ENCODE data around the gene NCEH1. TPM values are rescaled to one million over a fixed set of nuclear protein-coding genes. Genes with fewer than 3 reads are reported as not detected.

The NCEH1 gene
- total RNA-seq, 2 donors from 2014 or later = 9.1 to 12.7 TPM

- intact Hi-C loops (cut with DNase I) = no loop called here
- Histone ChIP-seq H3K27ac (peak overlapping the region; percentile 63 to 70), H3K9me3 (no peaks in the 10 kb centered on the region), H3K27me3 (replicated peaks; ENCODE audit: insufficient read depth) (no peaks in the 10 kb centered on the region), H3K4me3 (no peak overlapping the region), H3K4me1 (replicated peaks) (peaks cover 7% of the 10 kb centered on the region), H3K36me3 (no peaks in the 10 kb centered on the region)
- TF ChIP-seq POLR2AphosphoS5 (IDR thresholded peaks at IDR 0.05) = peak; percentile 60
- no peak for TF ChIP-seq POLR2A (IDR thresholded peaks at IDR 0.05)
- TF ChIP-seq, protein P1, sequence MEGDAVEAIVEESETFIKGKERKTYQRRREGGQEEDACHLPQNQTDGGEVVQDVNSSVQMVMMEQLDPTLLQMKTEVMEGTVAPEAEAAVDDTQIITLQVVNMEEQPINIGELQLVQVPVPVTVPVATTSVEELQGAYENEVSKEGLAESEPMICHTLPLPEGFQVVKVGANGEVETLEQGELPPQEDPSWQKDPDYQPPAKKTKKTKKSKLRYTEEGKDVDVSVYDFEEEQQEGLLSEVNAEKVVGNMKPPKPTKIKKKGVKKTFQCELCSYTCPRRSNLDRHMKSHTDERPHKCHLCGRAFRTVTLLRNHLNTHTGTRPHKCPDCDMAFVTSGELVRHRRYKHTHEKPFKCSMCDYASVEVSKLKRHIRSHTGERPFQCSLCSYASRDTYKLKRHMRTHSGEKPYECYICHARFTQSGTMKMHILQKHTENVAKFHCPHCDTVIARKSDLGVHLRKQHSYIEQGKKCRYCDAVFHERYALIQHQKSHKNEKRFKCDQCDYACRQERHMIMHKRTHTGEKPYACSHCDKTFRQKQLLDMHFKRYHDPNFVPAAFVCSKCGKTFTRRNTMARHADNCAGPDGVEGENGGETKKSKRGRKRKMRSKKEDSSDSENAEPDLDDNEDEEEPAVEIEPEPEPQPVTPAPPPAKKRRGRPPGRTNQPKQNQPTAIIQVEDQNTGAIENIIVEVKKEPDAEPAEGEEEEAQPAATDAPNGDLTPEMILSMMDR (IDR thresholded peaks at IDR 0.05) = peak; percentile 36 to 65 (median 57)
- 33% methylated on average over 10 of the region's 10 CpGs for WGBS
- DNase-seq (ENCODE audit: low spot score) = peak; percentile 70
Observed at GRCh38 chr3:172622916-172623700, 87.8 kb downstream of the NCEH1 start.

GRCh38 chr3:172622156-172622555 lies 88.7 kb downstream of the NCEH1 start:
- WGBS = 31% methylated on average over 2 of the region's 2 CpGs
- TF ChIP-seq, protein P1 (IDR thresholded peaks at IDR 0.05) = no peak
- TF ChIP-seq POLR2A (IDR thresholded peaks at IDR 0.05) (no peak), POLR2AphosphoS5 (IDR thresholded peaks at IDR 0.05) (no peak)

DNA sequence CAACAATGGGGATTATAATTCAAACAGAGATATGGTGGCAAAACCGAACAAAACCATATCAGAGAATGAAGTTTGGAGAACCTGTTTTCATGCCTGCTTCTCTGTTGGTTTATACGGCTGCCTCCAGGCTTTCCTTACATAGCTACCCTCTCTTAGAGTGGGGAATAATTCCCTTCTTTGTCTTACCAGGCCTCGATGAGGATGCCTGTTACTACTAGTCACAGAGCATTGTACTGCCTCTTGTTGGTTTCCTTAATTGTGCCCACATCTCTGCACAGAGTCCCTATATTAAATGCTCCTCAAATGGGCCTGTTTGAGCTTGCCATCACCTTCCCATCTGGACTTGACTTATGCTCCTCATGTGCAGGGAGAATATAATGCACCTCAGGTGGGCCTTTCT lies 92.9 kb downstream of the NCEH1 start:
- H3K27me3 ChIP-seq (replicated peaks; ENCODE audit: insufficient read depth) = no peaks in the 10 kb centered on the region
- no peak for DNase-seq (ENCODE audit: low spot score)
- intact Hi-C loops (cut with DNase I) = no loop called here
- no peak overlapping the region for H3K27ac ChIP-seq
- no peak overlapping the region for H3K4me3 ChIP-seq
- H3K4me1 ChIP-seq (replicated peaks) = peaks cover 10% of the 10 kb centered on the region
- WGBS = 69% methylated on average over 3 of the region's 3 CpGs
- no peaks in the 10 kb centered on the region for H3K9me3 ChIP-seq
- TF ChIP-seq, protein P1 (IDR thresholded peaks at IDR 0.05) = no peak
- no peak for TF ChIP-seq POLR2AphosphoS5 (IDR thresholded peaks at IDR 0.05)
- no peak for TF ChIP-seq POLR2A (IDR thresholded peaks at IDR 0.05)
- H3K36me3 ChIP-seq = no peaks in the 10 kb centered on the region

More at GRCh38 chr3:172622156-172622555, 88.7 kb downstream of the NCEH1 start:
- H3K4me1 ChIP-seq (replicated peaks) = peaks cover 7% of the 10 kb centered on the region
- peak overlapping the region; percentile 63 to 70 for H3K27ac ChIP-seq
- H3K36me3 ChIP-seq = no peaks in the 10 kb centered on the region
- DNase-seq (ENCODE audit: low spot score) = no peak
- H3K27me3 ChIP-seq (replicated peaks; ENCODE audit: insufficient read depth) = no peaks in the 10 kb centered on the region
- H3K9me3 ChIP-seq = no peaks in the 10 kb centered on the region
- intact Hi-C loops (cut with DNase I) = no loop called here
- no peak overlapping the region for H3K4me3 ChIP-seq

DNA sequence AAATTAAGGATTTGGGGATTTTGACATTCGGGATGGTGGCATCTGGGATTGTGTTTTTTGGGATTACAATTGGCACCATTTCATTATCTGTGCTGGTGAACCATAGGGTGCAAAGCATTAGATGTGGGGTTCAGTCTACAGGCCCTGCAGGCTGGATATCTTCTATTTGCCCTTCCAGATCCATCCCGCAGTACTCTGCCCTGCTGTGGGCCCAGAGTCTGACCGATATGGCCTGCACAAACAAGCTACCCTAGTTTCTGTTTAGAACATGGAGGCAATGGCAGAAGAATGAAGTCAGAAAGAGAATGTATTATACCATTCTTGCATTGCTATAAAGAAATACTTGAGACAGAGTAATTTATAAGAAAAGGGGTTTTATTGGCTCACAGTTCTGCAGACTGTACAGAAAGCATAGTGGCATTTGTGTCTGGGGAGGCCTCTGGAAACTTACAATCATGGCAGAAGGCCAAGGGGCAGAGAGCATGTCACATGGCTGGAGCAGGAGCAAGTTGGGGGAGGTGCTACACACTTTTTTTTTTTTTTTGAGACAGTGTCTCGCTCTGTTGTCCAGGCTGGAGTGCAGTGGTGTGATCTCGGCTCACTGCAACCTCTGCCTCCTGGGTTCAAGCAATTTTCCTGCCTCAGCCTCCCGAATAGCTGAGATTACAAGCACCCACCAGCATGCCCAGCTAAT lies 93.7 kb downstream of the NCEH1 start:
- Histone ChIP-seq H3K36me3 (no peaks in the 10 kb centered on the region), H3K27ac (no peak overlapping the region), H3K4me3 (no peak overlapping the region), H3K27me3 (replicated peaks; ENCODE audit: insufficient read depth) (no peaks in the 10 kb centered on the region), H3K4me1 (replicated peaks) (peaks cover 6% of the 10 kb centered on the region), H3K9me3 (no peaks in the 10 kb centered on the region)
- WGBS = 94% methylated on average over 6 of the region's 6 CpGs
- TF ChIP-seq, protein P1 (IDR thresholded peaks at IDR 0.05) = no peak
- TF ChIP-seq POLR2AphosphoS5 (IDR thresholded peaks at IDR 0.05) (no peak), POLR2A (IDR thresholded peaks at IDR 0.05) (no peak)
- intact Hi-C loops (cut with DNase I) = no loop called here
- DNase-seq (ENCODE audit: low spot score) = no peak

Measured in prostate gland (tissue), 2 donors.